CD14-positive monocyte (primary cell): ENCODE data around the gene CNFN. TPM values are rescaled to one million over a fixed set of nuclear protein-coding genes. Genes with fewer than 3 reads are reported as not detected.

ENCODE experiments used
- polyA plus RNA-seq, 3 donors: library from polyadenylated mRNA; depleted of rRNA in 1 of 3; unstranded in 2 of 3; stranded (reverse) in 1 of 3; fragments of 300-500 nt in 2 of 3; fragments of >200 nt in 1 of 3; fragmentation: Illumina TruSeq in 2 of 3; gene quantifications; 1 replicate in 2 of 3; 2 replicates in 1 of 3; pipeline ENCODE4 v1.2.3, GENCODE V29; 2012 to 2021
- small RNA-seq: library from RNA; depleted of rRNA; stranded (forward); fragments of <200 nt; gene quantifications from one replicate; pipeline ENCODE3, GENCODE V24; 2012; ENCODE audit warnings: low read depth; ENCODE audit not compliant: insufficient read length

Gene CNFN
- polyA plus RNA-seq, 3 donors = 0.64 to 6.4 (median 3.4) TPM

Small RNA genes lying within 50 kb of the gene (small RNA-seq; reads per million reads assigned to genes)
- gene MIR8077 = not detected

Other genes starting within 250 kb of the CNFN start
- gene DEDD2, start 172.6 kb downstream of the CNFN start, polyA plus RNA-seq = 100 to 1,000 TPM; 125 to 141 (median 133) TPM
- gene ZNF526, start 170.0 kb downstream of the CNFN start, polyA plus RNA-seq = 1 to 10 TPM in 2 of 3 donors, under 1 TPM in 1; 0.96 to 3.4 (median 1.3) TPM
- 10 to 100 TPM; 12.3 to 47.2 (median 14.9) TPM for gene GSK3A, start 147.7 kb downstream of the CNFN start, polyA plus RNA-seq
- 10 to 100 TPM in 1 of 3 donors, 1 to 10 TPM in 2; 2.3 to 42.6 (median 3.4) TPM for gene ERF, start 135.2 kb downstream of the CNFN start, polyA plus RNA-seq
- gene CIC, start 121.0 kb downstream of the CNFN start, polyA plus RNA-seq = 10 to 100 TPM in 1 of 3 donors, under 1 TPM in 2; 0.62 to 42.2 (median 0.87) TPM
- gene PRR19, start 88.2 kb downstream of the CNFN start, polyA plus RNA-seq = under 1 TPM; 0.35 to 0.51 (median 0.38) TPM
- 10 to 100 TPM; 15.3 to 18.7 (median 15.5) TPM for gene PAFAH1B3, start 87.7 kb downstream of the CNFN start, polyA plus RNA-seq
- not detected for gene TMEM145, start 77.0 kb downstream of the CNFN start, polyA plus RNA-seq
- gene MEGF8, start 64.7 kb downstream of the CNFN start, polyA plus RNA-seq = 1 to 10 TPM in 1 of 3 donors, under 1 TPM in 2; 0.15 to 2.7 (median 0.27) TPM
- gene LIPE, start 37.1 kb upstream of the CNFN start, polyA plus RNA-seq = under 1 TPM in 1 of 3 donors, not detected in 2; 0.31 TPM
- gene CXCL17, start 52.6 kb upstream of the CNFN start, polyA plus RNA-seq = not detected
- under 1 TPM; 0.09 to 0.40 (median 0.22) TPM for gene CEACAM1, start 138.2 kb upstream of the CNFN start, polyA plus RNA-seq
- gene CEACAM8, start 204.6 kb upstream of the CNFN start, polyA plus RNA-seq = not detected